Gastrocnemius medialis (tissue), 4 donors: ENCODE data around the gene PITX1.

Experiments
- POLR2A ChIP-seq, 2 donors: fragments of 450-650 bp; IDR thresholded peaks; one replicate each; pipeline ENCODE4 v1.6.1; 2017; ENCODE audit warnings: antibody characterized with exemption in 2 of 2, mild to moderate bottlenecking in 2 of 2, moderate library complexity in 2 of 2
- TF ChIP-seq, protein P1 (sequence below), 5 experiments: fragments of 450-650 bp in 3 of 5; fragments of 200-600 bp in 2 of 5; sonication (generic) in 2 of 5; IDR thresholded peaks in 4 of 5; conservative IDR thresholded peaks in 1 of 5; 1 replicate in 4 of 5; 2 replicates in 1 of 5; pipeline ENCODE4 v1.5.1; 2016 to 2019; ENCODE audit warnings: antibody characterized with exemption in 5 of 5, mild to moderate bottlenecking in 3 of 5, moderate library complexity in 3 of 5

DNA sequence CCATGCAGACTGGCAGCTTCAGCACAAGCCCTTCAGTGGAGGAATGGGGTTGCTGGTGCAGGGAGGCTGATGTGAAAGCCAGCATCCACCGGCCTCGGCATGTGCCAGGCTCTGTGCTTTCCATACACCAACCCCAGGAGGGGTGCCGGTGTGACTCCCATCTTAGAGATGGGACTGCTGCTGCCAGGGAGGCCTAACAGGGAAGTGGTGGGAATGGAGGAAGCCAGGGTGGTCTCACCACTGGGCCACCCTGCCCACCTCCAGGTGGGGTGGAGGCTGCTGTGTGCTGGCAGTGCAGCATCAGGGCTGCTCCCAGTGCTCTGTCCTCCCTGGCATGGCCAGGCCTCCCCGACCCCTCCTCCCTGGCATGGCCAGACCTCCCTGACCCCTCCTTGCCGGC, 32.8 kb upstream of the PITX1 start:
- TF ChIP-seq, protein P1, sequence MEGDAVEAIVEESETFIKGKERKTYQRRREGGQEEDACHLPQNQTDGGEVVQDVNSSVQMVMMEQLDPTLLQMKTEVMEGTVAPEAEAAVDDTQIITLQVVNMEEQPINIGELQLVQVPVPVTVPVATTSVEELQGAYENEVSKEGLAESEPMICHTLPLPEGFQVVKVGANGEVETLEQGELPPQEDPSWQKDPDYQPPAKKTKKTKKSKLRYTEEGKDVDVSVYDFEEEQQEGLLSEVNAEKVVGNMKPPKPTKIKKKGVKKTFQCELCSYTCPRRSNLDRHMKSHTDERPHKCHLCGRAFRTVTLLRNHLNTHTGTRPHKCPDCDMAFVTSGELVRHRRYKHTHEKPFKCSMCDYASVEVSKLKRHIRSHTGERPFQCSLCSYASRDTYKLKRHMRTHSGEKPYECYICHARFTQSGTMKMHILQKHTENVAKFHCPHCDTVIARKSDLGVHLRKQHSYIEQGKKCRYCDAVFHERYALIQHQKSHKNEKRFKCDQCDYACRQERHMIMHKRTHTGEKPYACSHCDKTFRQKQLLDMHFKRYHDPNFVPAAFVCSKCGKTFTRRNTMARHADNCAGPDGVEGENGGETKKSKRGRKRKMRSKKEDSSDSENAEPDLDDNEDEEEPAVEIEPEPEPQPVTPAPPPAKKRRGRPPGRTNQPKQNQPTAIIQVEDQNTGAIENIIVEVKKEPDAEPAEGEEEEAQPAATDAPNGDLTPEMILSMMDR (IDR thresholded peaks at IDR 0.05 in 4 of 5, conservative IDR thresholded peaks at IDR 0.05 in 1 of 5): no peak
- TF ChIP-seq POLR2A (IDR thresholded peaks at IDR 0.05): no peak
